HPDE6-E6E7 (cell line): ENCODE data around the gene BAZ1A.

Source experiments
- DNase-seq: peaks from one replicate; pipeline ENCODE4 v3.0.0; 2011; ENCODE audit warnings: missing footprints; ENCODE audit errors: extremely low spot score

The BAZ1A gene

GRCh38 chr14:34875031-34875922 lies at the start of gene BAZ1A:
BAZ1A (minus strand) TSS chr14:34875360; CDS start chr14:34874604, 756 bp downstream.
- DNase-seq: peak; percentile 83

GRCh38 chr14:34920339-34920738 lies 45.2 kb upstream of the BAZ1A start:
- no peak for DNase-seq

GRCh38 chr14:34913619-34914018 lies 38.5 kb upstream of the BAZ1A start:
- no peak for DNase-seq

GRCh38 chr14:34912966-34913365 lies 37.8 kb upstream of the BAZ1A start:
- no peak for DNase-seq

GRCh38 chr14:34912182-34912581 lies 37.0 kb upstream of the BAZ1A start:
- DNase-seq: no peak

- DNase-seq: no peak
Observed at GRCh38 chr14:34911209-34912150, 36.3 kb upstream of the BAZ1A start.

- DNase-seq: no peak
Observed at GRCh38 chr14:34906287-34906686, 31.1 kb upstream of the BAZ1A start.

- DNase-seq: no peak
Observed at GRCh38 chr14:34895277-34895676, 20.1 kb upstream of the BAZ1A start.

GRCh38 chr14:34890937-34891336 lies 15.8 kb upstream of the BAZ1A start:
- DNase-seq: no peak

GRCh38 chr14:34888186-34888585 lies 13.0 kb upstream of the BAZ1A start:
- DNase-seq: no peak

- DNase-seq: no peak
Observed at GRCh38 chr14:34883954-34884353, 8.8 kb upstream of the BAZ1A start.

GRCh38 chr14:34874386-34875030 lies 652 bp downstream of the BAZ1A start:
- peak; percentile 13 for DNase-seq

GRCh38 chr14:34873589-34874385 lies 1.4 kb downstream of the BAZ1A start:
- peak; percentile 47 for DNase-seq

- DNase-seq: peak; percentile 44
Observed at GRCh38 chr14:34872822-34873588, 2.2 kb downstream of the BAZ1A start.

- DNase-seq: no peak
Observed at GRCh38 chr14:34867199-34867598, 8.0 kb downstream of the BAZ1A start.

- DNase-seq: no peak
Observed at GRCh38 chr14:34865889-34866574, 9.1 kb downstream of the BAZ1A start.

GRCh38 chr14:34863844-34864243 lies 11.3 kb downstream of the BAZ1A start:
- no peak for DNase-seq

- DNase-seq: no peak
Observed at GRCh38 chr14:34858765-34859164, 16.4 kb downstream of the BAZ1A start.

GRCh38 chr14:34857689-34858449 lies 17.3 kb downstream of the BAZ1A start:
- DNase-seq: no peak
